Endodermal cell (in vitro differentiated cells): ENCODE results near the gene RND1. TPM values are rescaled to one million over a fixed set of nuclear protein-coding genes. Genes with fewer than 3 reads are reported as not detected.

Experiments
- DNase-seq: peaks from one replicate; pipeline ENCODE4 v3.0.0-alpha.2; 2017
- H3K27ac ChIP-seq: 2 replicates; pipeline ENCODE4 v1.5.1; 2013; ENCODE audit warnings: mild to moderate bottlenecking, low read depth, low read length, moderate library complexity
- H3K27me3 ChIP-seq: 2 replicates; pipeline ENCODE4 v1.6.1; 2013; ENCODE audit warnings: mild to moderate bottlenecking, low read length, moderate library complexity; ENCODE audit not compliant: insufficient read depth, control insufficient read depth, poor library complexity, severe bottlenecking
- H3K36me3 ChIP-seq: 2 replicates; pipeline ENCODE4 v1.7.0; 2013; ENCODE audit warnings: mild to moderate bottlenecking, low read length, moderate library complexity; ENCODE audit not compliant: control insufficient read depth, insufficient read depth
- H3K4me1 ChIP-seq: one replicate; pipeline ENCODE4 v1.7.0; 2013; ENCODE audit warnings: low read length; ENCODE audit not compliant: control insufficient read depth, insufficient read depth
- H3K4me3 ChIP-seq: 2 replicates; pipeline ENCODE4 v1.5.1; 2013; ENCODE audit warnings: mild to moderate bottlenecking, low read length, moderate library complexity
- H3K9ac ChIP-seq: 2 replicates; pipeline ENCODE4 v1.6.1; 2013; ENCODE audit warnings: mild to moderate bottlenecking, low read length, moderate library complexity; ENCODE audit not compliant: poor library complexity, severe bottlenecking; ENCODE audit errors: extremely low read depth
- H3K9me3 ChIP-seq: 2 replicates; pipeline ENCODE4 v1.6.1; 2013; ENCODE audit warnings: mild to moderate bottlenecking, low read length, moderate library complexity; ENCODE audit not compliant: control insufficient read depth
- H3K27ac Mint-ChIP-seq: 2 replicates; pipeline ENCODE4 v1.8.0; 2020; ENCODE audit warnings: mixed read lengths
- H3K27me3 Mint-ChIP-seq: 2 replicates; pipeline ENCODE4 v1.8.0; 2021; ENCODE audit warnings: mild to moderate bottlenecking, mixed read lengths; ENCODE audit not compliant: insufficient read depth
- H3K36me3 Mint-ChIP-seq: 2 replicates; pipeline ENCODE4 v1.8.0; 2020; ENCODE audit warnings: low read depth, mixed read lengths
- H3K4me1 Mint-ChIP-seq: 2 replicates; pipeline ENCODE4 v1.8.0; 2020; ENCODE audit warnings: mixed read lengths
- H3K4me3 Mint-ChIP-seq: 2 replicates; pipeline ENCODE4 v1.8.0; 2020; ENCODE audit warnings: mild to moderate bottlenecking, moderate library complexity, mixed read lengths
- H3K9me3 Mint-ChIP-seq: 2 replicates; pipeline ENCODE4 v1.8.0; 2020; ENCODE audit warnings: mild to moderate bottlenecking, mixed read lengths
- CTCF ChIP-seq: fragments of 200-600 bp; sonication (generic); conservative IDR thresholded peaks from 2 replicates; pipeline ENCODE4 v1.5.0; 2021; ENCODE audit warnings: antibody characterized with exemption, mild to moderate bottlenecking
- WGBS, 2 experiments: methylation state at CpG; one replicate each; pipeline versions ENCODE4 v1.1.5 to v1.1.7; 2013; ENCODE audit warnings: missing lambda C conversion rate in 2 of 2, mixed read lengths in 1 of 2; ENCODE audit not compliant: insufficient coverage in 1 of 2, insufficient read length in 1 of 2; 5-methylcytosine and 5-hydroxymethylcytosine counted together
- total RNA-seq, 2 donors: library from RNA; stranded (reverse); fragmentation: NEBNext Ultra II Directional in 1 of 2; extraction: Animal tissue kit (Norgen Biotek cat#: 25700) in 1 of 2; gene quantifications; 2 replicates in 1 of 2; 3 replicates in 1 of 2; pipeline ENCODE4 v1.2.1, GENCODE V29; 2021

The RND1 gene
- total RNA-seq, 2 donors from 2014 or later, result 10.7 to 18.9 TPM

DNA sequence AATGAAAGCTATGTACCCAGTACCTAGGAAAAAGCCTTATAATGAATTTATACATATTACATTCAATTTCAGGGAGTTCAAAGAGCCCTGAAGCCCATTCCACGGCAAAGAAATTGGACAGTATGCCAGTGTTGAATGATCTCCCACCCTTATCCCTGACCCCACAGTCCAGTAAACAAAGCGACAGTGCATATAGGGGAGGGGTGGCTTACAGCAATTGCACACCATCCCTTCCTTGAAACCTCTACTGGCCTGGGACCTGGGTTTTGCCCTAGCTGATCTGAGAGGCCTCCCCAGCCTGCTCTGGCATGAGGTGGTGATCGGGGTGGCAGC is 17.3 kb upstream of the RND1 start:
- DNase-seq, result no peak
- Histone ChIP-seq H3K4me1 (peaks cover 18% of the 10 kb centered on the region), H3K9ac (peak overlapping the region; percentile 83), H3K27me3 (no peaks in the 10 kb centered on the region), H3K4me3 (peak overlapping the region; percentile 67), H3K27ac (peak overlapping the region; percentile 98), H3K36me3 (no peaks in the 10 kb centered on the region), H3K9me3 (no peaks in the 10 kb centered on the region)
- no peaks in the 10 kb centered on the region for H3K9me3 Mint-ChIP-seq
- no peaks in the 10 kb centered on the region for H3K36me3 Mint-ChIP-seq
- H3K4me1 Mint-ChIP-seq, result peaks cover 42% of the 10 kb centered on the region
- no peak for TF ChIP-seq CTCF
- peak overlapping the region; percentile 98 for H3K27ac Mint-ChIP-seq
- 75% methylated on average over 3 of the region's 3 CpGs; no CpG with 5 or more reads in 1 of the 2 experiments for WGBS, 2 experiments
- H3K27me3 Mint-ChIP-seq, result peaks cover 8% of the 10 kb centered on the region
- peak overlapping the region; percentile 43 for H3K4me3 Mint-ChIP-seq

DNA sequence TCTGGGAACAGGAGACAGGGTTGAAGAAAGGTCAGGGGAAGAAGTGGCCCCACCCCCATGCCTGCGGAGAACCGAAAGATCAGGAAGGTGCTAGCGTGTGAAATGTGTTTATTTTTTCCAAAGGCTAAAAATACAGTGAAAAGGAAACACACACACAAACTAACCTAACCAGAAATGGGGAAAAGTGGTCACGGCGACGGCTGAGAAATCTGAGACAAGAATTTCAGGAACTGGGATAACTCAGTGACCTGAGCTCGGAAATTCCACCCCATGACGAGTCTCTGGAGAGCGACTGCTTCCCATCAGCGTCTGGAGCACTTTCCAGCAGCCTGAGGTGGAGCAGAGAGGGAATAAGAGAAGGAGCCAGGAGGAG is 16.6 kb upstream of the RND1 start:
- H3K27me3 Mint-ChIP-seq, result peaks cover 8% of the 10 kb centered on the region
- TF ChIP-seq CTCF, result no peak
- no peaks in the 10 kb centered on the region for H3K9me3 ChIP-seq
- H3K27ac Mint-ChIP-seq, result peak overlapping the region; percentile 98
- no peaks in the 10 kb centered on the region for H3K9me3 Mint-ChIP-seq
- no peaks in the 10 kb centered on the region for H3K36me3 Mint-ChIP-seq
- peak overlapping the region; percentile 83 for H3K9ac ChIP-seq
- peak; percentile 84 for DNase-seq
- peaks cover 18% of the 10 kb centered on the region for H3K4me1 ChIP-seq
- H3K4me3 Mint-ChIP-seq, result peak overlapping the region; percentile 38
- H3K4me3 ChIP-seq, result peak overlapping the region; percentile 67
- H3K27ac ChIP-seq, result peak overlapping the region; percentile 98
- 12 to 24% methylated on average over 7 to 9 of the region's 10 CpGs for WGBS, 2 experiments
- no peaks in the 10 kb centered on the region for H3K36me3 ChIP-seq
- peaks cover 42% of the 10 kb centered on the region for H3K4me1 Mint-ChIP-seq
- H3K27me3 ChIP-seq, result no peaks in the 10 kb centered on the region

DNA sequence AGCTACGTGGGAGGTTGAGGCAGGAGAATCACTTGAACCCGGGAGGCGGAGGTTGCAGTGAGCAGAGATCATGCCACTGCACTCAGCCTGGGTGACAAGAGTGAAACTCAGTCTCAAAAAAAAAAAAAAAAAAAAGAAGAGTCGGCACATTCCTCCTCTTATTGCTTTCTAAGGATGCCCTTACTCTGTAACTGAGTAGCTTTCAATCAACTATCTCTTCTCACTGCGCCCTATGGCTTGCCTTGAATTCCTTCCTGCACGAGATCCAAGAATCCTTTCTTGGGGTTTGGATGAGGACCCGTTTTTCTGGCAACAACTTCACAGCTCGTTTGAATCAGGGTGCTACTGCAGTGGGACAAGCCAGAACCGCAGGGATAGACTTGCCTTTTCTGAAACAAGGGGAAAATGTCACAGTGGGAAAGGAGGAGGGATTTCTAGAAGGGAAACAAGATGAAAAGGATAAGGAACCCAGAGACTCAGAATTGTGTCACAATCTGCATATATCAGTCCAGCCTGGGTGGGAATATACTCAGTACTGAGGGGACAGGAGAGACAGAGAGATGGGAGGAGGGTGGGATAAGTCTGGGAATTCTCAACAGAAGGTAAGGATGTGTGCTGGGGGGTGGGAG is 16.1 kb upstream of the RND1 start:
- Mint-ChIP-seq H3K4me3 (peak overlapping the region; percentile 38), H3K27me3 (peaks cover 8% of the 10 kb centered on the region), H3K4me1 (peaks cover 38% of the 10 kb centered on the region), H3K36me3 (no peaks in the 10 kb centered on the region), H3K9me3 (no peaks in the 10 kb centered on the region), H3K27ac (peak overlapping the region; percentile 98)
- WGBS, 2 experiments, result 64 to 69% methylated on average over 7 to 9 of the region's 9 CpGs
- peak; percentile 65 for DNase-seq
- TF ChIP-seq CTCF, result no peak
- peak overlapping the region; percentile 98 for H3K27ac ChIP-seq
- peaks cover 18% of the 10 kb centered on the region for H3K4me1 ChIP-seq
- peak overlapping the region; percentile 83 for H3K9ac ChIP-seq
- peak overlapping the region; percentile 67 for H3K4me3 ChIP-seq
- no peaks in the 10 kb centered on the region for H3K27me3 ChIP-seq
- H3K36me3 ChIP-seq, result no peaks in the 10 kb centered on the region
- H3K9me3 ChIP-seq, result no peaks in the 10 kb centered on the region
